HEK293 (cell line): ENCODE results near the gene DOCK1.

ENCODE experiments used
- GLIS2 ChIP-seq: fragments of 450-650 bp; formaldehyde crosslinking; IDR thresholded peaks from 2 replicates; pipeline ENCODE4 v1.5.1; 2016; ENCODE audit warnings: missing biosample characterization, missing genetic modification characterization
- ZNF174 ChIP-seq: fragments of 450-650 bp; formaldehyde crosslinking; IDR thresholded peaks from 2 replicates; pipeline ENCODE4 v1.5.0; 2017; ENCODE audit warnings: missing biosample characterization, mild to moderate bottlenecking, missing genetic modification characterization
- ZNF561 ChIP-seq: fragments of 450-650 bp; IDR thresholded peaks from 2 replicates; pipeline ENCODE4 v1.5.1; 2018; ENCODE audit warnings: missing biosample characterization, missing genetic modification characterization, borderline replicate concordance
- ZNF776 ChIP-seq: fragments of 450-650 bp; formaldehyde crosslinking; IDR thresholded peaks from 2 replicates; pipeline ENCODE4 v1.5.0; 2017; ENCODE audit warnings: missing biosample characterization, missing genetic modification characterization, borderline replicate concordance
- ZSCAN23 ChIP-seq: fragments of 450-650 bp; formaldehyde crosslinking; IDR thresholded peaks from 2 replicates; pipeline ENCODE4 v1.5.1; 2016; ENCODE audit warnings: missing biosample characterization, missing genetic modification characterization
- TF ChIP-seq, protein P1 (sequence below): fragments of 450-650 bp; formaldehyde crosslinking; IDR thresholded peaks from 2 replicates; pipeline ENCODE4 v1.5.1; 2016; ENCODE audit warnings: missing biosample characterization, missing genetic modification characterization
- TF ChIP-seq, protein P2 (sequence below): fragments of 450-650 bp; formaldehyde crosslinking; IDR thresholded peaks from 2 replicates; pipeline ENCODE4 v1.5.1; 2016; ENCODE audit warnings: missing biosample characterization, missing genetic modification characterization
- TF ChIP-seq, protein P3 (sequence below): fragments of 450-650 bp; formaldehyde crosslinking; IDR thresholded peaks from 2 replicates; pipeline ENCODE4 v1.5.1; 2016; ENCODE audit warnings: missing biosample characterization, missing genetic modification characterization
- TF ChIP-seq, protein P4 (sequence below): fragments of 450-650 bp; formaldehyde crosslinking; conservative IDR thresholded peaks from 2 replicates; pipeline ENCODE4 v1.5.1; 2016; ENCODE audit warnings: low read depth, missing biosample characterization, missing genetic modification characterization

DNA sequence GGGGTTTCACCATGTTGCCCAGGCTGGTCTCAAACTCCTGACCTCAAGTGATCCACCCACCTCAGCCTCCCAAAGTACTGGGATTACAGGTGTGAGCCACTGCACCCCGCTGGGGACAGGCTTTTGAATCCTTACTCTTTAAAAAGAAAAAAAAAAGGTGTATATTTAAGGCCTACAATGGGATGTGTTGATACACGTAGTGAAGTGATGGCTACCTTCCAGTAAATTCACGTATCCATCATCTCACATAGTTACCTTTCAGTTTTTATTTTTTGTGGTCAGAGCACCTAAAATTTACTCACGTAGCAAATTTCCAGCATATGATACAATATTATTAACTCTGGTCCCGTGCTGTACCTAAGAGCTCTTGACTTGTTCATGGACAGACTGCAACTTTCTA is 410.7 kb downstream of the DOCK1 start:
- TF ChIP-seq ZNF174 (tag by site-specific recombination), result no peak
- TF ChIP-seq, protein P1, sequence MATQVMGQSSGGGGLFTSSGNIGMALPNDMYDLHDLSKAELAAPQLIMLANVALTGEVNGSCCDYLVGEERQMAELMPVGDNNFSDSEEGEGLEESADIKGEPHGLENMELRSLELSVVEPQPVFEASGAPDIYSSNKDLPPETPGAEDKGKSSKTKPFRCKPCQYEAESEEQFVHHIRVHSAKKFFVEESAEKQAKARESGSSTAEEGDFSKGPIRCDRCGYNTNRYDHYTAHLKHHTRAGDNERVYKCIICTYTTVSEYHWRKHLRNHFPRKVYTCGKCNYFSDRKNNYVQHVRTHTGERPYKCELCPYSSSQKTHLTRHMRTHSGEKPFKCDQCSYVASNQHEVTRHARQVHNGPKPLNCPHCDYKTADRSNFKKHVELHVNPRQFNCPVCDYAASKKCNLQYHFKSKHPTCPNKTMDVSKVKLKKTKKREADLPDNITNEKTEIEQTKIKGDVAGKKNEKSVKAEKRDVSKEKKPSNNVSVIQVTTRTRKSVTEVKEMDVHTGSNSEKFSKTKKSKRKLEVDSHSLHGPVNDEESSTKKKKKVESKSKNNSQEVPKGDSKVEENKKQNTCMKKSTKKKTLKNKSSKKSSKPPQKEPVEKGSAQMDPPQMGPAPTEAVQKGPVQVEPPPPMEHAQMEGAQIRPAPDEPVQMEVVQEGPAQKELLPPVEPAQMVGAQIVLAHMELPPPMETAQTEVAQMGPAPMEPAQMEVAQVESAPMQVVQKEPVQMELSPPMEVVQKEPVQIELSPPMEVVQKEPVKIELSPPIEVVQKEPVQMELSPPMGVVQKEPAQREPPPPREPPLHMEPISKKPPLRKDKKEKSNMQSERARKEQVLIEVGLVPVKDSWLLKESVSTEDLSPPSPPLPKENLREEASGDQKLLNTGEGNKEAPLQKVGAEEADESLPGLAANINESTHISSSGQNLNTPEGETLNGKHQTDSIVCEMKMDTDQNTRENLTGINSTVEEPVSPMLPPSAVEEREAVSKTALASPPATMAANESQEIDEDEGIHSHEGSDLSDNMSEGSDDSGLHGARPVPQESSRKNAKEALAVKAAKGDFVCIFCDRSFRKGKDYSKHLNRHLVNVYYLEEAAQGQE (tag by site-specific recombination), result no peak
- TF ChIP-seq, protein P2, sequence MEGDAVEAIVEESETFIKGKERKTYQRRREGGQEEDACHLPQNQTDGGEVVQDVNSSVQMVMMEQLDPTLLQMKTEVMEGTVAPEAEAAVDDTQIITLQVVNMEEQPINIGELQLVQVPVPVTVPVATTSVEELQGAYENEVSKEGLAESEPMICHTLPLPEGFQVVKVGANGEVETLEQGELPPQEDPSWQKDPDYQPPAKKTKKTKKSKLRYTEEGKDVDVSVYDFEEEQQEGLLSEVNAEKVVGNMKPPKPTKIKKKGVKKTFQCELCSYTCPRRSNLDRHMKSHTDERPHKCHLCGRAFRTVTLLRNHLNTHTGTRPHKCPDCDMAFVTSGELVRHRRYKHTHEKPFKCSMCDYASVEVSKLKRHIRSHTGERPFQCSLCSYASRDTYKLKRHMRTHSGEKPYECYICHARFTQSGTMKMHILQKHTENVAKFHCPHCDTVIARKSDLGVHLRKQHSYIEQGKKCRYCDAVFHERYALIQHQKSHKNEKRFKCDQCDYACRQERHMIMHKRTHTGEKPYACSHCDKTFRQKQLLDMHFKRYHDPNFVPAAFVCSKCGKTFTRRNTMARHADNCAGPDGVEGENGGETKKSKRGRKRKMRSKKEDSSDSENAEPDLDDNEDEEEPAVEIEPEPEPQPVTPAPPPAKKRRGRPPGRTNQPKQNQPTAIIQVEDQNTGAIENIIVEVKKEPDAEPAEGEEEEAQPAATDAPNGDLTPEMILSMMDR (tag by site-specific recombination), result no peak
- no peak for TF ChIP-seq GLIS2 (tag by site-specific recombination)
- no peak for TF ChIP-seq ZSCAN23 (tag by site-specific recombination)
- TF ChIP-seq, protein P3, sequence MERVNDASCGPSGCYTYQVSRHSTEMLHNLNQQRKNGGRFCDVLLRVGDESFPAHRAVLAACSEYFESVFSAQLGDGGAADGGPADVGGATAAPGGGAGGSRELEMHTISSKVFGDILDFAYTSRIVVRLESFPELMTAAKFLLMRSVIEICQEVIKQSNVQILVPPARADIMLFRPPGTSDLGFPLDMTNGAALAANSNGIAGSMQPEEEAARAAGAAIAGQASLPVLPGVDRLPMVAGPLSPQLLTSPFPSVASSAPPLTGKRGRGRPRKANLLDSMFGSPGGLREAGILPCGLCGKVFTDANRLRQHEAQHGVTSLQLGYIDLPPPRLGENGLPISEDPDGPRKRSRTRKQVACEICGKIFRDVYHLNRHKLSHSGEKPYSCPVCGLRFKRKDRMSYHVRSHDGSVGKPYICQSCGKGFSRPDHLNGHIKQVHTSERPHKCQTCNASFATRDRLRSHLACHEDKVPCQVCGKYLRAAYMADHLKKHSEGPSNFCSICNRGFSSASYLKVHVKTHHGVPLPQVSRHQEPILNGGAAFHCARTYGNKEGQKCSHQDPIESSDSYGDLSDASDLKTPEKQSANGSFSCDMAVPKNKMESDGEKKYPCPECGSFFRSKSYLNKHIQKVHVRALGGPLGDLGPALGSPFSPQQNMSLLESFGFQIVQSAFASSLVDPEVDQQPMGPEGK (tag by site-specific recombination), result no peak
- TF ChIP-seq, protein P4, sequence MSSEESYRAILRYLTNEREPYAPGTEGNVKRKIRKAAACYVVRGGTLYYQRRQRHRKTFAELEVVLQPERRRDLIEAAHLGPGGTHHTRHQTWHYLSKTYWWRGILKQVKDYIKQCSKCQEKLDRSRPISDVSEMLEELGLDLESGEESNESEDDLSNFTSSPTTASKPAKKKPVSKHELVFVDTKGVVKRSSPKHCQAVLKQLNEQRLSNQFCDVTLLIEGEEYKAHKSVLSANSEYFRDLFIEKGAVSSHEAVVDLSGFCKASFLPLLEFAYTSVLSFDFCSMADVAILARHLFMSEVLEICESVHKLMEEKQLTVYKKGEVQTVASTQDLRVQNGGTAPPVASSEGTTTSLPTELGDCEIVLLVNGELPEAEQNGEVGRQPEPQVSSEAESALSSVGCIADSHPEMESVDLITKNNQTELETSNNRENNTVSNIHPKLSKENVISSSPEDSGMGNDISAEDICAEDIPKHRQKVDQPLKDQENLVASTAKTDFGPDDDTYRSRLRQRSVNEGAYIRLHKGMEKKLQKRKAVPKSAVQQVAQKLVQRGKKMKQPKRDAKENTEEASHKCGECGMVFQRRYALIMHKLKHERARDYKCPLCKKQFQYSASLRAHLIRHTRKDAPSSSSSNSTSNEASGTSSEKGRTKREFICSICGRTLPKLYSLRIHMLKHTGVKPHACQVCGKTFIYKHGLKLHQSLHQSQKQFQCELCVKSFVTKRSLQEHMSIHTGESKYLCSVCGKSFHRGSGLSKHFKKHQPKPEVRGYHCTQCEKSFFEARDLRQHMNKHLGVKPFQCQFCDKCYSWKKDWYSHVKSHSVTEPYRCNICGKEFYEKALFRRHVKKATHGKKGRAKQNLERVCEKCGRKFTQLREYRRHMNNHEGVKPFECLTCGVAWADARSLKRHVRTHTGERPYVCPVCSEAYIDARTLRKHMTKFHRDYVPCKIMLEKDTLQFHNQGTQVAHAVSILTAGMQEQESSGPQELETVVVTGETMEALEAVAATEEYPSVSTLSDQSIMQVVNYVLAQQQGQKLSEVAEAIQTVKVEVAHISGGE (tag by site-specific recombination), result no peak
- TF ChIP-seq ZNF561, result no peak
- TF ChIP-seq ZNF776, result no peak
